CD4-positive, alpha-beta T cell (primary cell): ENCODE data around the gene CXCL17. TPM values are rescaled to one million over a fixed set of nuclear protein-coding genes. Genes with fewer than 3 reads are reported as not detected.

Experiments used
- ATAC-seq: fragments of 200-7000 bp; cut with Tn5 transposase; one replicate; pipeline ENCODE4 v1.10.0; 2022; ENCODE audit warnings: mild to moderate bottlenecking; ENCODE audit not compliant: poor library complexity
- CTCF ChIA-PET: fragments of 350-600 bp; sonication (Branson Sonifier 250); formaldehyde crosslinking; loops from one replicate; lab custom pipeline; 2021; ENCODE audit warnings: antibody characterized with exemption, inconsistent platforms; lab: Charles Lee
- POLR2A ChIA-PET: fragments of 350-600 bp; sonication (Branson Sonifier 250); formaldehyde crosslinking; loops from one replicate; lab custom pipeline; 2021; ENCODE audit warnings: antibody characterized with exemption, inconsistent platforms; lab: Charles Lee
- DNase-seq, 14 experiments: peaks; one replicate each; pipeline ENCODE4 v3.0.0-alpha.2; 2013 to 2020; ENCODE audit warnings: mixed read lengths in 2 of 14
- H3K27ac ChIP-seq, 2 donors: one replicate each; pipeline versions ENCODE4 v1.5.1 to v1.7.0; 2013; ENCODE audit warnings: low read length in 2 of 2, low read depth in 1 of 2, mild to moderate bottlenecking in 1 of 2
- H3K27me3 ChIP-seq, 2 experiments: 1 replicate in 1 of 2; 2 replicates in 1 of 2; pipeline versions ENCODE4 v1.6.1 to v1.7.0; 2013; ENCODE audit warnings: low read length in 2 of 2, control low read depth in 1 of 2, mild to moderate bottlenecking in 1 of 2, moderate library complexity in 1 of 2; ENCODE audit not compliant: insufficient read depth in 2 of 2, control insufficient read depth in 1 of 2
- H3K36me3 ChIP-seq: one replicate; pipeline ENCODE4 v1.6.1; 2013; ENCODE audit warnings: low read length, control low read depth; ENCODE audit not compliant: insufficient read depth
- H3K4me1 ChIP-seq: one replicate; pipeline ENCODE4 v1.6.1; 2013; ENCODE audit warnings: low read length, control low read depth; ENCODE audit not compliant: insufficient read depth
- H3K4me3 ChIP-seq: one replicate; pipeline ENCODE4 v1.5.1; 2013; ENCODE audit warnings: mild to moderate bottlenecking, low read length, moderate library complexity
- H3K9me3 ChIP-seq, 2 experiments: 1 replicate in 1 of 2; 2 replicates in 1 of 2; pipeline versions ENCODE4 v1.6.1 to v1.7.0; 2013; ENCODE audit warnings: low read length in 2 of 2, mild to moderate bottlenecking in 2 of 2, control low read depth in 1 of 2, moderate library complexity in 1 of 2; ENCODE audit not compliant: control insufficient read depth in 1 of 2, insufficient read depth in 1 of 2
- H3K27ac Mint-ChIP-seq: one replicate; pipeline ENCODE4 v1.8.0; 2020; ENCODE audit warnings: mixed read lengths
- H3K27me3 Mint-ChIP-seq: one replicate; pipeline ENCODE4 v1.8.0; 2021; ENCODE audit warnings: mixed read lengths
- H3K36me3 Mint-ChIP-seq: one replicate; pipeline ENCODE4 v1.8.0; 2021; ENCODE audit warnings: low read depth, mixed read lengths
- H3K4me1 Mint-ChIP-seq: one replicate; pipeline ENCODE4 v1.8.0; 2021; ENCODE audit warnings: low read depth, mixed read lengths
- H3K4me3 Mint-ChIP-seq: one replicate; pipeline ENCODE4 v1.8.0; 2020; ENCODE audit warnings: mild to moderate bottlenecking, mixed read lengths
- H3K9me3 Mint-ChIP-seq: one replicate; pipeline ENCODE4 v1.8.0; 2020; ENCODE audit warnings: mixed read lengths
- intact Hi-C, 2 experiments: fragments of 100-400 bp; cut with DNase I in 1 of 2; cut with micrococcal nuclease in 1 of 2; formaldehyde crosslinking; loops; one replicate each; pipeline versions ENCODE4 v1.15.1 to v1.9.0; 2023 to 2025; cut with DNase I, micrococcal nuclease
- total RNA-seq, 174 experiments: library from RNA in 2 of 174; stranded (reverse) in 2 of 174; gene quantifications; one replicate each; pipeline ENCODE4 v1.2.3 and lab custom pipeline; 2021 to 2026
- TF ChIP-seq, protein P1 (sequence below): fragments of 200-600 bp; IDR thresholded peaks from one replicate; pipeline ENCODE4 v1.8.0; 2022; ENCODE audit warnings: antibody characterized with exemption, mild to moderate bottlenecking

The CXCL17 gene
- total RNA-seq, 2 experiments from 2014 or later = not detected

DNA sequence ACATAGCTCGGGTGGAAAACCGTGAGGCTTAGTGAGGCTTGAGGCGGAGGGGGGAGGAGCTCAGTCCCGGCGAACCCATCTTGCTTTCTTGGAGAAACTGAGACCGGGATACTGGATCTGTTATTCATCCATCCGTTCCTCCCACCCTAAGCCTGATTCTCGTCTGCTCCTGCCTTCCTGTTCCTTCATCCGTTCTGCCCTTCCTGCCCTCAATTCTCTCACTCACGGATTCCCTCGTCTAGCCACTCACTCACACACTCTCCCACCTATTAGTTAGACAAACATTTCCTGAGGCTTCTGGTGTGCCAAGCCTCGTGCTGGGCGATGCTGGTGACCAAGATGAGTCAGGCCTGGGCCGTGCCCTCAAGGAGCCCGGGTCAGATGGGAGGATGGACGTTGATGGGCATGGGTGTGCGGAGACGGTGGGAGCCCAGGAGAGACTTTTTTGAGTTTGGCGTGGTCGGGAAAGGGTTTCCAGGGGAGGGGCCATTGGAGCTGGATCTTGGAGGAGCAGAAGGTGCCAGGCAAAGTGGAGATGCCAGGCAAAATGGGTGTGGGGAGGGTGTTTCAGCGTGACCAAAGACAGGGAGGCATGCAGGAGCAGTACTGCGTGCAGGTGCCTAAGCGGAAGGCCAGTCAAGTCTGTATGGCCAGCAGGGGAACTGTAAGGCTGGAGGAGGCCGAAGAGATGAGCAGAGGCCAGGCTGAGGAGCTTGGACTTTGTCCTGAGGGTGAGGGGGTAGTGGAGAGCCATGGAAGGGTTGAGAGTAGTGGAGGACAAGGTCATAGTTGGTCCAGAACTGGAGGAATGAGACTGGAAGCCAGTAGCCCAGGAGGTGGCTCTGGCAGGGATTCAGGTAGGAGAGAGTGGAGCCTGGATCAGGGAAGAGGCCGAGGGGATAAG lies 45.2 kb downstream of the CXCL17 start:
- ATAC-seq = no peak
- Mint-ChIP-seq H3K4me3 (peak overlapping the region; percentile 89), H3K4me1 (peaks cover 51% of the 10 kb centered on the region), H3K27me3 (no peaks in the 10 kb centered on the region), H3K27ac (peak overlapping the region; percentile 76), H3K9me3 (no peaks in the 10 kb centered on the region), H3K36me3 (no peaks in the 10 kb centered on the region)
- TF ChIP-seq, protein P1, sequence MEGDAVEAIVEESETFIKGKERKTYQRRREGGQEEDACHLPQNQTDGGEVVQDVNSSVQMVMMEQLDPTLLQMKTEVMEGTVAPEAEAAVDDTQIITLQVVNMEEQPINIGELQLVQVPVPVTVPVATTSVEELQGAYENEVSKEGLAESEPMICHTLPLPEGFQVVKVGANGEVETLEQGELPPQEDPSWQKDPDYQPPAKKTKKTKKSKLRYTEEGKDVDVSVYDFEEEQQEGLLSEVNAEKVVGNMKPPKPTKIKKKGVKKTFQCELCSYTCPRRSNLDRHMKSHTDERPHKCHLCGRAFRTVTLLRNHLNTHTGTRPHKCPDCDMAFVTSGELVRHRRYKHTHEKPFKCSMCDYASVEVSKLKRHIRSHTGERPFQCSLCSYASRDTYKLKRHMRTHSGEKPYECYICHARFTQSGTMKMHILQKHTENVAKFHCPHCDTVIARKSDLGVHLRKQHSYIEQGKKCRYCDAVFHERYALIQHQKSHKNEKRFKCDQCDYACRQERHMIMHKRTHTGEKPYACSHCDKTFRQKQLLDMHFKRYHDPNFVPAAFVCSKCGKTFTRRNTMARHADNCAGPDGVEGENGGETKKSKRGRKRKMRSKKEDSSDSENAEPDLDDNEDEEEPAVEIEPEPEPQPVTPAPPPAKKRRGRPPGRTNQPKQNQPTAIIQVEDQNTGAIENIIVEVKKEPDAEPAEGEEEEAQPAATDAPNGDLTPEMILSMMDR = no peak
- DNase-seq = peak in 1 of 14 experiments; percentile 44
- H3K4me1 ChIP-seq = peaks cover 41% of the 10 kb centered on the region
- no peaks in the 10 kb centered on the region for H3K36me3 ChIP-seq
- POLR2A ChIA-PET = interaction anchor here (1.0 to 1.4 kb wide), 3 partner anchors 26 to 53 kb away, joined by 3 to 10 read pairs (median 3); no protein-coding TSS in a partner anchor
- H3K9me3 ChIP-seq = no peaks in the 10 kb centered on the region
- intact Hi-C loops = loop anchor here (1.0 to 5.0 kb wide), 3 partner anchors 25 to 72 kb away; partner anchors contain the start of gene MEGF8 (in 2 of the 2)
- peak overlapping the region in 1 of 2 donors; percentile 60 for H3K27ac ChIP-seq
- peak overlapping the region; percentile 97 for H3K4me3 ChIP-seq
- CTCF ChIA-PET = interaction anchor here (0.9 to 1.7 kb wide), 3 partner anchors 22 to 53 kb away, joined by 3 read pairs; no protein-coding TSS in a partner anchor
- no peaks in the 10 kb centered on the region for H3K27me3 ChIP-seq

DNA sequence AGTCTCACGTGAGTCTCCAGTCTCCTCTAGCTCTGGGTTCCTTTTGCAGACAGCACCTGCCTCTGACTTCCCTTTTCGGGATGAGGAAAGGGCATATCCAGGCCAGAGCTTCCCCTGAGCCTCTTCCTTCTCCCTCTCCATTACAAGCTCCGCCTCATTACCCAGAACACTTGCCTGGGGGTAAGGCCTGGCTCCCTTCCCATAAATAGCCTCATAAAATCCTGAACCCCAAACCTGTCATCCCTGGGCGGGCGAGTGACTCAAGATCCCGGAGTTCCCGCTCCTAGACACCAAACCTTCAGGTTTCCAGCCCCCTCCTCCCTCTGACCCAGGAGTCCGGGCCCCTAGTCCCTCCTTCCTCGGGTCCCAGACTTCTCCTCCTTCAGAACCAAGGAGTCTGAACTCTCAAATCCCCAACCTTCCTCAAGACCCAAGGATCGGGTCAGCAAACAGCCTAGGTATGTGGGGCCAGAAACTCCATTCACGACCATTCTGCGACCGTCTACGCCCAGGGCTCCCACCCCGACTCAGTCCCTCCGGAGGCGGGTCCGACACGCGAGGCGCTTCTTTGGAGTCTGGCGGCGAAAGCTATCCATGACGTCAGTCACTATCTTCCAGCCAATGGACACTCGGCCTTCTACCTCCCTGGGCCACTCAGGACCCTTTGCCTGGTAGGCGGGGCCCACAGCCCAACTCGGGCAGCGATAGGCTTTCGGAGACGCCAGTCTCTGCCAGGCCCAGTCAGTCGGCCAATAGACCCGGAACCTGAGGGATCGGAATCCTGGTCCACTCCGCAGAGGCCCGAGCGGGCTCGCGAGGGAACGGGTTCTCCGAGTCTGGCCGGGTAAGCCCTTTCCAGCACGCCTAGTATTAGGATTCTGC lies 46.1 kb downstream of the CXCL17 start:
- no peaks in the 10 kb centered on the region for H3K9me3 Mint-ChIP-seq
- TF ChIP-seq, protein P1 = no peak
- peak overlapping the region; percentile 76 for H3K27ac Mint-ChIP-seq
- ChIA-PET CTCF (interaction anchor here (0.9 to 1.7 kb wide), 3 partner anchors 23 to 54 kb away, joined by 3 read pairs; no protein-coding TSS in a partner anchor), POLR2A (interaction anchor here (1.0 to 1.4 kb wide), 4 partner anchors 10 to 264 kb away, joined by 3 to 10 read pairs (median 4); no protein-coding TSS in a partner anchor)
- DNase-seq (peak; percentile 77 to 96 (median 90)), ATAC-seq (peak; percentile 90)
- peak overlapping the region; percentile 97 for H3K4me3 ChIP-seq
- H3K4me3 Mint-ChIP-seq = peak overlapping the region; percentile 89
- H3K36me3 ChIP-seq = no peaks in the 10 kb centered on the region
- peaks cover 43% of the 10 kb centered on the region for H3K4me1 Mint-ChIP-seq
- peaks cover 6% of the 10 kb centered on the region for H3K27me3 Mint-ChIP-seq
- H3K27ac ChIP-seq = peak overlapping the region in 1 of 2 donors; percentile 60
- no peaks in the 10 kb centered on the region for H3K36me3 Mint-ChIP-seq
- peaks cover 34% of the 10 kb centered on the region for H3K4me1 ChIP-seq
- H3K27me3 ChIP-seq = no peaks in the 10 kb centered on the region
- intact Hi-C loops = loop anchor here (1.0 to 5.0 kb wide), 3 partner anchors 26 to 71 kb away; partner anchors contain the start of gene MEGF8 (in 2 of the 2)
- no peaks in the 10 kb centered on the region for H3K9me3 ChIP-seq

- Mint-ChIP-seq H3K27me3 (peaks cover 19% of the 10 kb centered on the region), H3K27ac (no peak overlapping the region), H3K4me3 (peak overlapping the region; percentile 27), H3K36me3 (no peaks in the 10 kb centered on the region), H3K4me1 (peaks cover 29% of the 10 kb centered on the region), H3K9me3 (no peaks in the 10 kb centered on the region)
- DNase-seq (no peak), ATAC-seq (no peak)
- peaks cover 2 to 4% of the 10 kb centered on the region in 2 experiments for H3K27me3 ChIP-seq
- no peaks in the 10 kb centered on the region for H3K9me3 ChIP-seq
- intact Hi-C loops = loop anchor here in 1 of 2 experiments (5.0 kb wide), 1 partner anchor 67 kb away; the partner anchor contains the start of gene MEGF8
- H3K27ac ChIP-seq = no peak overlapping the region
- TF ChIP-seq, protein P1 = no peak
- peaks cover 22% of the 10 kb centered on the region for H3K4me1 ChIP-seq
- H3K4me3 ChIP-seq = no peak overlapping the region
- no peaks in the 10 kb centered on the region for H3K36me3 ChIP-seq
- ChIA-PET CTCF (interaction anchor here (0.8 kb wide), 1 partner anchor 25 kb away, joined by 4 read pairs; no protein-coding TSS in a partner anchor), POLR2A (no interaction called here)
These were observed 48.0 kb downstream of the CXCL17 start for GRCh38 chr19:42394751-42395150.
